GM19324 (cell line): ENCODE measurements around the gene FRMPD4.

Source experiments
- ATAC-seq: cut with Tn5 transposase; IDR thresholded peaks from one replicate; pipeline ENCODE4 v1.9.1; 2021; ENCODE audit warnings: mild to moderate bottlenecking, moderate library complexity; ENCODE audit not compliant: unreplicated experiment, low FRiP score

Gene FRMPD4

DNA sequence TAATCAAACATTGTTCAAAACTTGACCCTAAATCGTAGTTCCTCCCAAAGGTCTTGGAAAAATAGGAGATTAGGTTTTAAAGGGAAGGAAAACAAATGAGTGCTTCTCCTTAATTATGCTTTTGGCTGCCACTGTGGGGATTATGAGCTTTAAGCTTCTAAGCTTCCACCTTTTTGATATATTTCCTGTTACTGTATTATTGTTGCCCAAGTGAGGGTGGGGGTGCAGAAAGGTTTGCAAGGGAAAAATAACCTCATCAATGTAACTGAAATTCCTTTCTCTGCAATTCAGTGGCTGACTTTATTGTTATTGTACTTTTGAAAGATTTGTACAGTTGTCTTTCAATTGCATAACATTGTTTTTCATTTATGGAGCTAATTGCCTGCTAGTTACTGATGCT lies 285.1 kb downstream of the FRMPD4 start:
- no peak for ATAC-seq

DNA sequence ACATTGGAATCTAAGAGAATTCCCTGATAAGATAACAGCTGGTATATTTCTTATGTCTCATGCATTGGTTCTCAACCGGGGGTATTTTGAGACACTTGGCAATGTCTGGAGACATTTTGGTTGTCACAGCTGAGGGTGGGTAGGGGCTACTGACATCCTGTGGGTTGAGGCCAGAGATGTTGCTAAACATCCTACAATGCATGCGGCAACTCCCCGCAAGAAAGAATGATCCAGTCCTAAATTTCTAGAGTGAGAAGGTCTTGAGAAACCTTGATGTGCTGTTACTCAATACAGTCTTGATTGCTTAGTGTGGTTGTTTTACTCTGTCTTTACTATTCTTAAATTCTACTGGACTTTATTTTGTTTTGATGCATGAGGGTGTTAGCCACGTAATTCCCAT lies 287.2 kb downstream of the FRMPD4 start:
- ATAC-seq, result no peak

DNA sequence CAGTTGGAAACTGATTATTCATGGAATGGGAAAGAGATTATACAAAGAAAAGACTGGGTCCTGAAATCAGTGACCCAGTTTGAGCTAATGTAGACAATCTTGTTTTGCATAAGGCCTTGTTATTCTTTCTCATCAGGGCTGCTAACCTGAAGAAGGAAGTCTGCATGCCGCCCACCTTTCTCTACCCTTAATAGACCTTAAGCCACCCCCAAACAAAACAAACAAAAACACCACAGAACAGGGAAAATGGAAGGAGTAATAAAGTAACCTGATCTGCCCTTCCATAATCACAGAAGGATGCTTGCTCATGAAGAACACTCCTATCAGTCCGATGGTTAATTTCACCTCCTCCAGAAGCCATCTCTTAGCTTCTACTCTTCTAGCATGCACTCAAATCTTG lies 288.1 kb downstream of the FRMPD4 start:
- ATAC-seq, result no peak

DNA sequence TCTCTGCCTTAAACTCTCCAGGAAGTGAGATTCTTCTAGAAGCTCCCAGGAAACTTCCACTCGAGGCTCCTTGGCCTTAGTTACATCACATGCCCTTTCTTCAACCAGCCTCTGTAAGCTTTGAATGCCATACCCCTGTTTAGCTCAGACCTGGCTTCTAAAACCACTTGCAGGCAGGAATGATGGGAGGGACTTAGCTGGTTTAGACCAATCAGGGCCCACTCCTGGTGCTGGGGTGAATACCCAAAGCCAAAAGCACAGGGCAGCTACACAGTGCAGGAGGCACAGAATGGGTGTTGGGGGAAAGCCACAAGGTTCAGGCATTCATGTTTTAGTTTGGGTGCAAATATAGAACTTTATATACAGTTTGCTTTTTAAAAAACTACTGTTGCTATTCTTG lies 296.2 kb downstream of the FRMPD4 start:
- ATAC-seq, result no peak

DNA sequence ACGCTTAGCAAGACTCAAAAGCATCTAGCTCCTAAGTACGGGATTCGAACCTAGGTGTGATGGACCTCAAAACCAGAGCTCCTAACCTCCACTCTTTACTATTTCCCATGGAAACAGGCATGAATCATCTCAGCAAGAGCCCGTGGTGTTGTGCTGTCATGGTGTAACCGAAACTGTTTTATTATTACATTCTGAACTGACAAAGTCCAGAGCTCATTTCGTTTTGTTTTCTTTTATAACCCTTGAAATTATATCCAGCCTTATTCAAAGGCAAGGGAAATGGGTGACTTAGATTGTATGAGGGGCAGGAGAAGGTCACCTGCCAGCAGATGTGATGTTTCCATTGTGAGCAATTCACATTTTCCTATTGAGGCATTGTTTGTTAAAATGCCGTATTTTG lies 301.1 kb downstream of the FRMPD4 start:
- ATAC-seq, result no peak

DNA sequence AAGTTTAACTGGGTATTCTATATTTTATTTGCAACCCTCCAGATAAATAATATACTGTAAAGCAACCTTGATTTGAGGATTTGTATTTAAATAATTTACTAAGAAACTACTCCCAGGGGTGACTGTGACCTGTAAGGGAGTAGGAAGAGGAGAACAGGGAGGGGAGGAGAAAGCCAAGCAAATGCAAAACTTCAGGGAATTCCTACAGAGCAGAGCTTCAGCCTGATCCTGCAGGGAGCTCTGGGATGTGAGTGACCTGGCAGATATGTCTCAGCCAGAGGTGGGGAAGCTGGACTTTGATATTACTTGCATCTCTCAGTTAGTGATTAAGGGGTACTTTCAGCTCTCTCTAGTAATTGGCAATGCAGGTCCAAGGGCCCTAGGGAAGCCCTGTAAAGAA lies 302.0 kb downstream of the FRMPD4 start:
- no peak for ATAC-seq

DNA sequence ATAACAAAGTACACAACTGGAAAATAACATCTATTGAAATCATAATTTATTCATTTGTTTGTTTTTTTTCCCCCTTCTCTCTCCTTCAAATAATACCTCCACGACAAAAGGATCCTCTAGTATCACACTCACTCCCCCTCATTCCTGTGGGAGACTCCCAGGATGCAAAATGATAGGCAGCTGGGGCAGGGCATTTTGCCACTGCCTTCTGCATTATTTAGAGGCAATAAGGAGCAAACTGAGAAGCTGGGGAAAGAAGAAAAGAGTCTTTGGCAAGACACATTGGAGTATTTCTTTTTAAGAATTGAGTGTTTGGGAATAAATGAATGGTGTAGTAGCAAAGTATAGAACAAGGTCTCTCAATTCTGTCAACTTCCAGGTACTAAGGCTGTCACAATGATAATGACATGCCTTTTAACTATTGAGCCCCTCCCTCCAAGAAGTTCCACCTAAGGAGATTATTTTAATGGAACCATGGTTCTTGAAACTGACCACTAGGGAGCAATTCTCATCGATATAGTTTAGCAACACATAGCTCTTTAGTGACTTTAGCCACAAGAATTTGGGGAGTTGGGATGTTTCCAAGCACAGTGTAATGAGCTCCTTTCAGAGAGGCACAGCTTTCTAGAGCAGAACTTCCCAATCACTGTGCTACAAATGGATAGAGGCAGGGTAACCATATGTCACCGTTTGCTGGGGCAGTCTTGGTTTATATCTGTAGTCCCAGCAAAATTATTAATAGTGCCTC lies 303.3 kb downstream of the FRMPD4 start:
- ATAC-seq, result no peak

DNA sequence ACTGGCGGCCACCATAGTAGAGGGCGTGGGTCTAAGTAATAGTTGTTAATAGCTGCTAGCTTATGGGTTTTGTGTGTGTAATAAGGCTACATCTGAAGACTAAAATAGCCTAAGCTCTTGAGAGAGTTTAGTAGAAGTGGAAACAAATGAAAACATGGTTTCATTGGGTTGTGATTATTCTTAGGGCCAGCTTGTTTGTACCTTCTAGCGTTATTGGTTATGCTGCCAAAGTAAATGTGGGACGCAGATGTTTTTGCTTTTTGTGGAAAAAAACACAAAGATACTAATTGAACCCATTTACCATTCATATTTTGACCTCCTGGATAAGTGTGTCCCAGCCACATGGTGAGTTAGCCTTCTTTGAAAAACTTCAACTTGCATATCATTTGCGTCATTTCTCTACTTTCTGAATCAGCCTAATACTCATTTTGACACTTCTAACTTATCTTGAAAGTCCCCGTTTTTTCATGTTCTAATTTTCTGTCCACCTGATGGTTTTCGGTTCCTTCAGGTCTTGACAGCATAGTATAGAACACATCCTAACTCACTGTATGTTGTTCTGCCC lies 305.3 kb downstream of the FRMPD4 start:
- peak; percentile 52 for ATAC-seq

DNA sequence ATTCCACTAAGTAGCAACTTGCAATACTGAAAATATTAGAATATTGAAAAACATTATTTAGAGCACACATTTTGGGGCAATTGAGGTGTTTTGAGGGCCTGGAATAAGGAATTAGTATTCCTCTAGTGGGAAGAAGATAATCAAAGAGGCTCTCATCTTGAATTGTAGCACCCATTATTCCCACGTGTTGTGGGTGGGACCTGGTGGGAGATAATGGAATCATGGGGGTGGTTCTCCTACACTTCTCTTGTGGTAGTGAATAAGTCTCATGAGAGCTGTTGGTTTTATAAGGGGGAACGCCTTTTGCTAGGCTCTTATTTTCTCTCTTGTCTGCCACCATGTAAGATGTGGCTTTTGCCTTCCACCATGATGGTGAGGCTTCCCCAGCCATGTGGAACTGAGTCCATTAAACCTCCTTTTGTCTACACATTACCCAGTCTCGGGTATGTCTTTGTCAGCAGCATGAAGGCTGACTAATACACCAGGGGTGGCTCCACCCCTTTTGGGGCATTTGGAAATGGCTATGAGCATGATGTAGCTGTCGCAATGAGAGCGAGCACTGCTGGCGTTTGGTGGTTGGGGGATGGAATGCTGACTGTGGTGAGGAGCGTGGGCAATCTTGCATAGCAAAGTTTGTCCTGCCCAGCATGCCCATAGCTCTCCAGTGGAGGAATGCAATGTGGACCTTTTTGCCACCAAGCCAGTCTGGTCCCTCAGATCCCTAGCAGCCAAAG lies 308.2 kb downstream of the FRMPD4 start:
- no peak for ATAC-seq

DNA sequence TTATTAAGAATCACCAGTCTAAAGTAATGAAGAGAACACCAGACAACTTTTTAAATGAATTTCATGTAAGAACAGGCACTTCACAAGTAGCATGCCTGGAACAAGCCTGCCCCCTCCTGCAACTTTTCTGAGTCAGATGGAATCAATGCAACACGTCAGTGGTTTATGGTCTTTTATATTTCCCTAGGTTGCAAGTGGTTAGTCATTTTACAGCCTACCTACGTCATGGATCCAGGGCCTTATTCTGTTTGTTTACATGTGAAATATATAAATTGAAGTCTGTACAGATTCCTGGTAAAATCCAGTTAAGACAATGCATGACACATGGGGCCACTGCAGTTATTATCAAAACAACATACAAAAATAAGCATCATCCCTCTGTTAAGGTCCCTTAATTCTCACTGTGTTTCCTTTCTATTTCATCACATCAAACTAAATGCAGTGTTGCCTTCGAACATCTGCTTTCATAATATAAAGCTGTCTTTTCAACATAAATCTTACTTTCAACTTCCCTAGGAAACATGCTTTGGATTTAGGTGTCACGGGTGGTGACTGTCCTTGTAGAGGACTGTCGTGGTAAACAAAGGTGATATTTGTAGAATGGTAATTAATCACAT lies 309.3 kb downstream of the FRMPD4 start:
- no peak for ATAC-seq

DNA sequence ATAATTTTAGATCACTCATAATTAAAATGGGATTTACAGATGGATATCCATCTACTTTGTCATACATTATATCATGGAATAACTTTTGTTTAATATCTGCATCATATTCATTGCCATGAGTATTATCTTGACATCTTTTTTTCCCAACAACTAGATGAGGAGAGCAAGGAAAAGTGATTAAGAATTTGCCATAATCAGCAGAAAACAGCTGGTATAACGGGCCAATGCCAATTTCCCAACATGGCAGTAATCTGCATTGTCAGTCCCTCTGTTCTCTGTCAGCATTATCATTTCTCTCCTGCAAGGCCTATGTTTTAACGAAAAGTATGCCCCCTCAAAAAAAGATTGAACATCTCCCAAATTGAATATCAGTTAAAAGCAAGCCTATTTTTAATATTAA lies 314.0 kb downstream of the FRMPD4 start:
- no peak for ATAC-seq

DNA sequence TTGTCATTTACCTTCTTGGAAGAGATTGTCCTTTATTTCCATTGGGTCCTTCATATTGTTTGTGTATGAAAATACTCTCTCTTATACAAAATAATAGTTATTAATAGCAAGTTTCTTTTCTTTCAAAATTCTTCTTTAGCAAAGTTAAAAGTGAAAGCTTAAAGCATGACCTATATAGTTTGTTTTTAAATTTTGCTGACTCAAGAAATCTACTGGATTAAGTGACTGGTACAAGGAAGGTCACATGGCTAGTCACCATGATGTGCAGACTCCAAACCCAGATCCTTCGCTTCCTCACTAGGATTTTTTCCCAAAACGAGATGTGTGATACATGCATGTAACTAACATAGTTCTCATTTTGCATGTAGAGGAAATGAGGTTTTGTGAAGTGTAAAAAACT lies 322.7 kb downstream of the FRMPD4 start:
- no peak for ATAC-seq

DNA sequence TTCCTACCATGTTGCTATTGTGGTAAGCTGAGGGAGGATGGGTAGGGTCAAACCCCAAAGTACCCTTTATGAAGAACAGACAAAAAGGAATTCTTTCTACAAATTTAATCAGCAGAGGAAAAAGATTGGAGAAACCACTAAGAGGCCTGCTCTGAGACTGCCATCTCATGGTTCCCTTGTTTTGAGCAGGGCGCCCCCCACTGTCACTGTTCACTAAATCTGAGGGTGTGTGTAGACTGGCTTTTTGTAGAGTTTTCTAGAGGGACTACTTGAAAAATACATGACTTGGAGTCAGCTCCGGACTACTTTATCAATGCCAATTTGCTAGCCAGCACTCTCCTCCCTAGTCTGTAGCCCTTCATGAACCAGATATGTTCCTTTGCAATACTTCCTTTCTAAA lies 324.8 kb downstream of the FRMPD4 start:
- no peak for ATAC-seq

DNA sequence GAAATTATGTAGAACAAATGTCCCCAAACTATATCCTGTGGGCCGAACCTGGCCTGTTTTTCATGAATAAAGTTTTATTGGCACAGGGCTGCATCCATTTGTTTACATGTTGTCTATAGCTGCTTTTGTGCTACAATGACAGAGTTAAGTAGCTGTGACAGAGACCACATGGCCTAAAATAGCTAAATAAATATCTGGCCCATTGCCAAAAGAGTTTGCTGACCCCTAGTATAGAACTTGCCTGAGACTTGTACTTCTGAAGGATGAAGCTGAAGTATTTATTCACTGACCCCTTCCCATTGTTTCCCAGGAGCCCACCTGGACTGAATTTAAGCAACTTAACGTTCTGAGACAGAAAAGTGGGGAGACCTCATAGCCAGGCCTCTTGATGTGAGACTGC lies 325.6 kb downstream of the FRMPD4 start:
- ATAC-seq, result no peak

DNA sequence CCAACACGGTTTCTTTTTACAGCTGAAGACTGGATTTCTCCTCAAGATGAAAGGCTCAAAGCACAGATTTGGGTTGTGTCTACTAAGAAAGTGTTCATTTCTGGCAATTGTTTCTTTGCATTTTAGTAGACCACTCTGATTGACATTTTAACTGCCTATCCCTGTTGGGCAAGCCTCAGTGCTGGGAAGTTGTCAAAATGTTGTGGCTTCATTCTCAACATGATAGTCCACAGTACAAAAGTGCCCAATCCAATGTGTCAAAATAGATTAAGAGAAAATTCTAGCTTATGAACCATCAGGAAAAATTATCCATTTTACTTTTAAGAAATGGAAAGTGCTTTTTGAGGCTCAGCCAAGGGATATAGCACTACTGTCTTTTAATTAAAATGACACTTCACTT lies 329.0 kb downstream of the FRMPD4 start:
- no peak for ATAC-seq

DNA sequence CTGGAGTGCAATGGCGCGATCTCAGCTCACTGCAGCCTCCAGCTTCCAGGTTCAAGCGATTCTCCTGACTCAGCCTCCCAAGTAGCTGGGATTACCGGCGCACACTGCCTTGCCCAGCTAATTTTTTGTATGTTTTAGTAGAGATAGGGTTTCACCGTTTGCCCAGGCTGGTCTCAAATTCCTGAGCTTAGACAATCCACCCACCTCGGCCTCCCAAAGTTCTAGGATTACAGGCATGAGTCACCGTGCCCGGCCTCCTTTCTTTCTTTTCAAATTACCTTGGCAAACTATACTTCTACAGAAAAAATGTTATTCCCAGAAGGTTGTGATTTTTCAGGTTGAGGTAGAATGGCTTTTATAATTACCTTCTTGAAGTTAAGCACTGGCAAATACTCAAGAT lies 331.0 kb downstream of the FRMPD4 start:
- ATAC-seq, result no peak

DNA sequence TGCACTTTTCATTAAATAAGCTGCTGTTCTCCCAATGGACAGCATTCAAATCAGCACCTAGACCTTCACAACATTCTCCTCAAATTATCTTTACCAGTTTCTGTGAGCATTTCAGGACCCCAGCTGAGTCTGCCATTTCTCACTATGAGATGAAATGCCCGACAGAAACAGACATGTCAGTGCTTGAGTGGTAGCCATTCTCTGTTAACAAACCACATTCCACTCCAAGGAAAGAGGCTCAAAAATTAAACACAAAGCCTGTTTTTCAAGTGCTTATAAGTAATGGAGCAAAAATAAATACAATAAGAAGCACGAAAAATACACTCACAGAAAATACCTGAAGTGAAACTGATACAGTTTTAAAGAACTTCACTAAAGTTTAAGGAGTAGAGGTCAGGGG lies 332.8 kb downstream of the FRMPD4 start:
- ATAC-seq, result no peak

DNA sequence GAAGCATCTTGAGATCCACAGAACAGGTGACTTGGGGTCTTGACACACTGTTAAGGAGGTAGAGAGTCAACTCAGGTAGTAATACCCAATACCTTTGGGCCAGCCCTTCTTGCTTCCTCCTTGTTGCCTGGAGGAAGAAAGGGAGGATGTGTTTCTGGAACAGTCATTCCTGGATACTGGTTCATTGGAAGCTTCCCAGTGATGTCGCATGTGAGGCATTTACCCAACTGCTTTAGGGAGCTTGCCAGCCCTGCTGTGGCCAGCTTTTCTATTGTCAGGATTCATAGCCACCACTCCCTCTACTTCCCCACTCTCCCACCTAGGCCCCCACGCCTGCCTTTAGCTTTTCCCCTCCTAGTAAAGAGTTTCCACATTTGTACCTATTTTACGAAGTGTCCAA lies 342.7 kb downstream of the FRMPD4 start:
- ATAC-seq, result no peak

DNA sequence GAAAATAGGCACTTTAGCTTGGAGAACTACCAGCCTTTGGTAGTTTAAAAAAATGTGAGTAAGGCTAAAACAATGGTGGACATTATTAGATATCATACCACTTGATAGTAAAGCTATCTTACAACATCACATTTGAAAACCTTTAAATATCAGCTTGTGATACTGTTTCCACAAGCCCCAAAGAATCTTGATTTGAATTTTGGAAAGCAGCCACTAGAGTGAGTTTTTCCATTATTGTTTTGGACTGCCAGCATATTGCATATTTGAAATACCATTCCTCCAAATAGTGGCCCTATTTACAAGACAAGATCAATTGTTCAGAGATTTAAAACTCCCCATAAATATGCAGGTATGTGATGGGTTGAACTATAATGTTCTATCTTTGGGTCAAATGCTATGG lies 349.9 kb downstream of the FRMPD4 start:
- ATAC-seq, result no peak

DNA sequence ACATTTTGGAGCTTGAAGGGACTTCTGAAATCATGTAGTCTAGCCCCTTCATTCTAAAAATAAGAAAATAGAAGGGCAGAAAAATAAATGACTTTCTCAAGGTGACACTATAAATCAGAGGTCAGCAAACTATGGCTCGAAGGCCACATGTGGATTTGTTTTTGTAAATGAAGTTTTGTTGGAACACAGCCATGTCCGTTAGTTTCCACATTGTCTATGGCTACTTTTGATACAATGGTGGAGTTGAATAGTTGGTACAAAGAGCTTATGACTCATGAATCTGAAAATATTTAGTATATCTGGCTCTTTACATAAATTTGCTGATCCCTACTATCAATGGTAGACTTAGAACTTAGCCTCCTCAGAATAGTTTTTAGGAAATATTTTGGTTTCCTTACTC lies 350.5 kb downstream of the FRMPD4 start:
- ATAC-seq, result no peak

DNA sequence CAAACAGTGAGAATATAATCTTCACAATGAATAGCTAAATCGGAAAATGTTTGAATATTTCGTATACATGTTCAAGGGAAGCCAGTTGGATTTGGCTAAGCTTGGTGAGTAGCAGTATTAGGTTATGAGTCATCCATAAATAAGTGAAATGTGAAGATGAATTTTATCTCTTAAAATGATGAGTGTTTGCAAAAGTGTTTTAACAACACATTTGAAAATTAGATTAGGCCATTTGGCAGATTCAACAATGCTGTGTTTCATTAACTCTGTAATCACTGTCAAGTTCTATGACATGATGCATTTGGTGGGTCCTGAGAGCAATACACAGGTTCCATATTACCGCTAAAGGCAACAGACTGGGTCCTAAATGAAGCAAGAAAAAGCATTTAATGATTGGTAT lies 351.1 kb downstream of the FRMPD4 start:
- ATAC-seq, result no peak
